GM12872 (cell line): Measurements from ENCODE around the gene NRAS.

Source experiments
- CTCF ChIP-seq: IDR thresholded peaks from 3 replicates; pipeline ENCODE4 v1.5.1; 2011; ENCODE audit warnings: low read depth, mild to moderate bottlenecking, low read length, moderate library complexity; ENCODE audit not compliant: insufficient read depth

The NRAS gene

GRCh38 chr1:114707604-114708003, 9.0 kb downstream of the NRAS start:
- no peak for TF ChIP-seq CTCF

DNA sequence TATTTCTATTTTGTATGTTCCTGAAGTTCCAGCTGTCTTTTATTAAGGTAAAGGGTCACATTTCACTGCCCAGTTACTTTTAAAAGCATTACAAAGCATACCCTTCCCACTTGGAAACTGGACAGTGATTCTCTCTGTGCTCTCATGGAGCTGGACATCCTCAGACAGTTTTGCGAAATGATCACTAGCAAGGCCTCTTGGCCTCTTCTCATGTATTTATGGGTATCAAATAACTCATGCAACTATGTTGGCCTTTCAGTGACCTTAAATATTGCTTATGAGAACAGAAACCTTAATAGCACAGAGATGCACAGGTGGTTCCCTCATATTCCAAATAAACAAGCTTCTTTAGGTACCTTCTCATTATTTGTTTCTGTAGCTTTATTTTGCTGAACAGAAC, 13.3 kb downstream of the NRAS start:
- no peak for TF ChIP-seq CTCF

GRCh38 chr1:114702737-114703136, 13.8 kb downstream of the NRAS start:
- TF ChIP-seq CTCF, result no peak

DNA sequence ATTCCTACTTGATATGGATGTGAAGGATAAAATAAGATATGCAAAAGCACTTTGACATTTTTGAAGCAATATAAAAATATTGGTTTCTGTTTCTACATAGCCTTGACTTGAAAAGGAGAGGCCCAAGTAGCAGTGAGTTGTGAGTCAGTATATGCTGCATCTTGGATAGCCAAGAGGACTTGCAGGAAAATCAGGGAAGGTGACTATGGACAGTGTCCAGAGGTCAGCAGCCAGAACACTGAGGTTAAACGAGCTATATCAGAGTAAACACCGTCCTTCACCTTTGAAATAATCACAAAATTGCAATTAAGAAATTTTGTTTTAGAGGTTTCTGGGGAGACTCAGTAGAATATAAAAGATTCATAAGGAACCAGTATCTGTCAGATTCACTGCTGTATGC, 14.6 kb downstream of the NRAS start:
- TF ChIP-seq CTCF, result no peak

GRCh38 chr1:114700036-114700600, 16.5 kb downstream of the NRAS start:
- TF ChIP-seq CTCF, result no peak

DNA sequence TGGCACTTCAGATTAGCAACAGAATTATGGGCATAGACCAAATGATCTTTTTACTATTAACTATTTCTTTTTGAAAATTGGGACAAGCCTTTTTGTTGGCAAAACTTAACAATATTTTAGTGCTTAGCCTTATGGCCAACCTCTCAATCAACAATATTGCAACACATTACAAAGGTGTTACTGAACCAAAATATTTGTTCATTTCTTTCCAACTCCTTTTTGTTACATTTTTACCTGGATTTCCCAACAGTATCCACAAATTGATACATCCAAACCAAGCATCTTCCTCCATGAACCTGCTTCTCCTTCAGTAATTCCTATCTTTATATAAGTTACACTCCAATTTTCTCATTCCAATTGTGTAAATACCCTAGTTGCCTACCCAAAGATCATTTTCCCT, 19.8 kb downstream of the NRAS start:
- TF ChIP-seq CTCF, result no peak

DNA sequence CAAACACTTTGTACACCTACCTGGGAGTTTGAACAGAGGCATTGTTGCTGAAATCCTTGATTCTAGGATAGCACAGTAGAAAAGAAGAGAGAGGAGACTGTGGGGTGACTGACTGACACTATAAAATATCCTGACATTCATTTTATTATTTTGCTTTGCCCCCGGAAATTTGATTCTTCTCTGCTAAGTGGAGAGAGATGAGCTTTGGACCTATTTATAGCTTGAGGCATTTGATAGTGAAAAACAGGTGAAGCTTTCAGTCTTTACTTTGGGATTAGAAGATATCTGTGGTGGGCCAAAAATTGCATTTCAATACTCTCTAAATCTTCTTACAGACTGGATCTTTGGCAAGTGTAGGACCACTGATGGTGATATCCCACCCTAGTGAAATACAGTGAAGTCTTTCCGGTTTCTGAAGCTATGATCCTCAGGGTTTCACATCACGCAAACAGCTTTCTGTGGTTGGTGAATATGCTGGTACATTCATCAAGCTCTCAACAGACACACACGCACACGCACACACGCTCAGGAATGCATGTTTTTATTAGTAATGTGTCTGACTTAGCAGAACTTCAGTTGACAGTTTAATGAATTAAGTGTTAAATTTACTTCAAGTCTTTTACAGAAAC, 21.0 kb downstream of the NRAS start, which contains the start of gene AMPD1:
Gene AMPD1, minus strand, starts transcription at position 117 of the 629 bp plus-strand sequence. Its CDS starts 75 bp downstream, at position 42.
- TF ChIP-seq CTCF, result no peak
